ENCODE data around the gene CSKMT.
"Not testable (repeated sequence)": the region's sequence is repeated elsewhere in the genome, so short reads cannot be mapped to it uniquely, and the experiment has no call there.

CSKMT gene

DNA sequence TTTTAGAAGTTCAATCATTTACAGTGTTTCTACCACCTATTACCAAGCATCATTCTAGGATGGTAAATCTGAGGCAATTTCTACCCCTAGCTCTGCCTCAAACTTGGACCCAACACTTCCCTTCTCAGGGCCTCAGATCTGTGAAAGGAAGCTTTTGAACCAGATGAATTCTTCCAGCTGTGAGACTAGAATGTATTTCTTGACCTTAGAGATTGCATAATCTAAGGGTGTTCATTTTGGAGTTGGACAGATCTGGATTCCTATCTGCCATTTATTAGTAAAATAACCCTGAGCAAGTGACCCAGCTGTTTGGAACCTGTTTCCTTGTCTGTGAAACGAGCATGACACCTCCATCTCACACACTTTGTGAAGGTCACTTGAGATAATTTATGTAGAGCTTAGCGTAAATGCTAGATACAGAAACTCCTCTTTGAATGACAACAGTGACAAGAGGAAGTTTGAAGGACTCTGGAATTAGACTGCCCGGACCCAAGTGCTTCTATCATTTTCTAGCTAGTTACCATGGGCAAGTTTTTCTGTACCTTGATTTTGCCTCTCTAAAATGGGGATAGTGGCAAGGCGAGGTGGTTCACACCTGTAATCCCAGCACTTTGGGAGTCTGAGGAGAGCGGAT lies 8.2 kb upstream of the CSKMT start:
- no peak for DNase-seq

DNA sequence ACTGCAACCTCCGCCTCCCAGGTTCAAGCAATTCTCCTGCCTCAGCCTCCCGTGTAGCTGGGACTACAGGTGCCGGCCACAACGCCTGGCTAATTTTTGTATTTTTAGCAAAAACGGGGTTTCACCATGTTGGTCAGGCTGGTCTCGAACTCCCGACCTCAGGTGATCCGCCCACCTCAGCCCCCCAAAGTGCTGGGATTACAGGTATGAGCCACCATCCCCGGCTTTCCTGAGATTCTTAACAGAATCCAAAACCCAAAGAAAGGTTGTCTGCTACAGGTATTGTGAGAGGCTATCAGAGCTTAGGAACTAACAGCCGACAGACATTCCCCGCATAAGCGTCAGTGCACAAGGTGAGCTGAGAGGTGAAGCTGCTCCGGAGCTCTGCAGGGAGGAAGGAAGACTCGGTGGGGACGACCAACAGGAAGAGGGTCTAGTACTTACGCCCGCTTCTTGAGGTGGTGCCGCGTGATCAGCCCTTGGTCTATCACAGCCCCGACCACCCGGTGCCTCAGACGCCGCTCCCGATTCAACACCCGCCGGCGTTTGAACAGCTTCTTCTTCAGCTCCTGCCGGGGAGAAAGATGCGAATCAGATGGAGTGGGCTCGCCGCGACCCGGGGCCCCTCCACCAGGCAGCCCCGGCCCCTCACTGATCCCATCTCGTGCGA lies 572 bp upstream of the CSKMT start:
- peak; percentile 21 for DNase-seq

DNA sequence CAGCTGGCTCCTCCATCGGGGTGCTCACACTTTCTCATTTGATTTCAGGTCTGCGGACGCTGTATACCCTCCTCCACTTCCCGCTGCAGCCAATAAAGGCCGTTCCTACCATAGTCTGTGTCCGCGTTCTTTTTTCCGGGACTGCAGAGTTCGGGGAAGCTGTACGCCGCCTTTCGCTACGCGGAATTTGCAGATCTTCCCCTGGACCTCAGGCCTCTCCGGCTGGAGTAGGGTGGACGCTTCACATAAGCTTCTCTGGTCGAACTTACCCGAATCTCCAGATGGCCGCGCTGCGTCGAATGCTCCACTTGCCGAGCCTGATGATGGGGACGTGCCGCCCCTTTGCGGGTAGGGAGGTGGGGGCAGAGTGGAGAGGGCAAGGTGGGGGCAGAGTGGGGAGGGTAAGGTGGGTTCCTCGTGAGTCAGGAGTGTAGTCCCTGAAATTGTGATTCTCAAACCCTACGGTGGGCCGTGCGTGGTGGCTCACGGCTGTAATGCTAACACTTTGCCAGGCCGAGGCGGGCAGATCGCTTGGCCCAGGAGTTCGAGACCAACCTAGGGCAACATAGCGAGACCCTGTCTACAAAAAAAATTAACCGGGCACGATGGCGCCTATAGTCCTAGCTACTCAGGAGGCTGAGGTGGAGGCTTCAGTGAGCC lies 617 bp downstream of the CSKMT start:
- DNase-seq = no peak

DNA sequence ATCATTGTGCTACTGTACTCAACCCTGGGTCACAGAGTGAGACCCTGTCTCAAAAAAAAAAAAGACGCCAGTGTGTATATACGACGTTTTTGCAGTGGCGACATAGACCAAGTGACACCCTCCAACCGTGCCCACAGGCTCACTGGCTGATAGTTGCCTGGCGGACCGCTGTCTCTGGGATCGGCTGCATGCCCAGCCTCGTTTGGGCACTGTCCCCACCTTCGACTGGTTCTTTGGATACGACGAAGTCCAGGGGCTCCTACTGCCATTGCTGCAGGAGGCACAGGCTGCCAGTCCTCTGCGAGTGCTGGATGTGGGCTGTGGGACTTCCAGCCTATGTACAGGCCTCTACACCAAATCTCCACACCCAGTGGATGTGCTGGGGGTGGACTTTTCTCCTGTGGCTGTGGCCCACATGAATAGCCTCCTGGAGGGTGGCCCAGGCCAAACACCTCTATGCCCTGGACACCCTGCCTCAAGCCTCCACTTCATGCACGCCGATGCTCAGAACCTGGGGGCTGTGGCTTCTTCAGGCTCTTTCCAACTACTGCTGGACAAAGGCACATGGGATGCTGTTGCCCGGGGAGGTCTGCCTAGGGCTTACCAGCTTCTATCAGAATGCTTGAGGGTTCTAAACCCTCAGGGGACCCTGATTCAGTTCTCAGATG lies 1.3 kb downstream of the CSKMT start:
- DNase-seq = no peak

DNA sequence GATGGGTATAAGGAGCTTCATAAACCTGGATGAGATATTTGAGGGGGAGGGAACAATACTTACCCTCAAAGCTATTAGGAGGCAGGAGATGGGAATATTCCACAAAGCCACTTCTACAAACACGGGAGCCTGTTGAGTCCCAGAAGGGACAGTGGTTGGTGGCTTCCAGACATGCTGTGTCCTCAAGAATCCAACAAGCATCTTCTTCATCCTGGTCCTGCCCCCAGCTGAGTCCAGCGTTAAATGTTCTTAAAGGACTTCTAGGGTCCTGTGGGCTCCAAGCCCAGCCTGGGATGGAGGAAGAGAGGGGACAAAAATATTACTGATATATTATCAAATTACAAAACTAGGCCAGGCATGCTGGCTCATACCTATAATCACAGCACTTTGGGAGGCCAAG lies 2.3 kb downstream of the CSKMT start:
- DNase-seq = no peak

DNA sequence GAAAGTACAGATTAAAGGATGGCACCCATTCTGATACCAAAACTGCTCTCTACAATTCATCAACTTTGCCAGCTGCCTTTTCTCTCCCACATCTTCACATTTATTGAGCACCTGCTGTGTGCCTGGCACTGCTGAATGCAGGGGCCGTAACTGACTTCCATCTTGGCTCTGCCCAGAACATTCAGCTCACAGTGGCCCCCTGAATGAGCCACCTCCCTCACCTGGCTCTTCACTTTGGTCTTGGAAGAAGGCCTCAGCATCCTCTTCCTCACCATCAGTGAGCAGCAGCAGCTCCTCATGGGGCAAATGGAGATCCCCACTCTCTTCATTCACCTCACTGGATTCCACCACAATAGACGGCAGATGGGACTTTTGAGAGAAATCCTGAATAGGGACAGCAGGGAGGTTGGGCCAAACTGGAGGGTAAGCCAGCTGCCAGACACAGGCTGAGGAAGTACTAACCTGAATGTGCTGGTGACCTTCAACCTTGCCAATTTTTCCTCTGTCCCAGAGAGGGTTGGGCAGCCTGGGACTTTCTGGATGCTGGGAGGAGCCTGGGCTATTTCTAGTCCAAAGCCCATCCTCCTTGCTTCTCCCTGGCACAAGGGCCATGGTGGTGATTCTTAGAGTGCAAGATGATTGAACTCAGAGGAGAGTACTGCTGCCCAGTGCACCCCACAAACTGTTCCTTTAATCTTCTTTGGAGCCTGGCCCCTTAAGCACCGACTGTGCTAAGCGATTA lies 4.5 kb downstream of the CSKMT start:
- no peak for DNase-seq

DNA sequence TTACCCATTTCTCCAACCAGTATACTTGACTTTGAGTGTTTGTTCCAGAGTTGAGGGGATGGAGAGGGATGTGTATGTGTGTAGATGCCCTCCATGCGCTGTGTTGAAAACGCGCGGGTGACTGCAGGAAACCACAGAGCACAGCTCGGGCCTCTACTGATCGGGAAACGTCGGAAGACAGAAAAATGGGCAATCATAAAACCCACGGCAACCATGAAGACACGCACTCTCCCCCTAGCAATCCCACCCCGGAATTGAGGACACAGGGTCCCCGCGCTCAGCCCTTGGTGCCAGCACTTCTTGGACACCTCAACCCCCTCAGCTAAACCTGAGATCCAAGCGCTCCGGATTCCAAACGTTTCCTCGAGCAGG lies 6.1 kb downstream of the CSKMT start:
- DNase-seq = no peak

DNA sequence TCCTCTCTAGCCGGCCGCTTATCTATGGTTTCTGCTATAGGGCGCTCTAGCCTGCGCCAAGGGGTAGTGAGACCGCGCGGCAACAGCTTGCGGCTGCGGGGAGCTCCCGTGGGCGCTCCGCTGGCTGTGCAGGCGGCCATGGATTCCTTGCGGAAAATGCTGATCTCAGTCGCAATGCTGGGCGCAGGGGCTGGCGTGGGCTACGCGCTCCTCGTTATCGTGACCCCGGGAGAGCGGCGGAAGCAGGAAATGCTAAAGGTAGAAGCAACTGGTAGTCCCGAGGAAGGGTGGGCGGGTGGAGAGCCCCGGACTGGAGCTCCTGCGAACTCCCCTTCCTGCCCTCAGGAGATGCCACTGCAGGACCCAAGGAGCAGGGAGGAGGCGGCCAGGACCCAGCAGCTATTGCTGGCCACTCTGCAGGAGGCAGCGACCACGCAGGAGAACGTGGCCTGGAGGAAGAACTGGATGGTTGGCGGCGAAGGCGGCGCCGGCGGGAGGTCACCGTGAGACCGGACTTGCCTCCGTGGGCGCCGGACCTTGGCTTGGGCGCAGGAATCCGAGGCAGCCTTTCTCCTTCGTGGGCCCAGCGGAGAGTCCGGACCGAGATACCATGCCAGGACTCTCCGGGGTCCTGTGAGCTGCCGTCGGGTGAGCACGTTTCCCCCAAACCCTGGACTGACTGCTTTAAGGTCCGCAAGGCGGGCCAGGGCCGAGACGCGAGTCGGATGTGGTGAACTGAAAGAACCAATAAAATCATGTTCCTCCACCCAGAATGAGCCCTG lies 6.7 kb downstream of the CSKMT start, which contains the start of the genes LBHD1 and UQCC3:
Gene LBHD1 (minus strand): TSS at position 660 of the 782 bp plus-strand sequence. CDS start 2,236 bp downstream, outside the sequence.
Gene UQCC3 (plus strand): TSS at position 66 of the 782 bp plus-strand sequence. CDS start 73 bp downstream, at position 139.
- DNase-seq = peak; percentile 79

DNA sequence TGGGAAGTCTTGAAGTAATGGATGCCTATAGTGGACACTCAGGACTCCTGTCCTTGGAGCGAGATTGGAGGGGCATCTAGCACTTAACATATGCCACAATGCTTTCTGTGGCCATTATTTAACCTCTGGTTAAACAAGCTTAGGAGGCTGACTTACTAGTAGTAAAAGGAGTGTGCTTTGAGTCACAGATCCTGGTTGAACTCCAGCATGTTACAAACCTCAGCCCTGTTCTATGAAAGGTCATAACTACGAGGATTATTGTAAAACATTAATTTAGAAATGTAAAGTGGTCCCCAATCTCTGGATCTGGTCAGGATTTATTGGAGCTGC lies 8.0 kb downstream of the CSKMT start:
- no peak for DNase-seq

DNA sequence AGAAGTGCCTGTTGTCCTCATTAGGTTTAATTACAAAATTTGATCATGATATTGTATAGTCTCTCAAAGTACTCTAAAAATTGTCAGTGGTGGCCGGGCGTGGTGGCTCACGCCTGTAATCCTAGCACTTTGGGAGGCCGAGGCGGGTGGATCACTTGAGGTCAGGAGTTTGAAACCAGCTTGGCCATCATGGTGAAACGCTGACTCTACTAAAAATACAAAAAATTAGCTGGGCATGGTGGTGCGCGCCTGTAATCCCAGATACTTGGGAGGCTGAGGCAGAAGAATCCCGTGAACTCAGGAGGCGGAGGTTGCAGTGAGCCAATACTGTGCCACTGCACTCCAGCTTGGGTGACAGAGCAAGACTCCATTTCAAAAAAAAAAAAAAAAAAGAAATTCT lies 10.3 kb downstream of the CSKMT start:
- DNase-seq = not testable (repeated sequence)

DNA sequence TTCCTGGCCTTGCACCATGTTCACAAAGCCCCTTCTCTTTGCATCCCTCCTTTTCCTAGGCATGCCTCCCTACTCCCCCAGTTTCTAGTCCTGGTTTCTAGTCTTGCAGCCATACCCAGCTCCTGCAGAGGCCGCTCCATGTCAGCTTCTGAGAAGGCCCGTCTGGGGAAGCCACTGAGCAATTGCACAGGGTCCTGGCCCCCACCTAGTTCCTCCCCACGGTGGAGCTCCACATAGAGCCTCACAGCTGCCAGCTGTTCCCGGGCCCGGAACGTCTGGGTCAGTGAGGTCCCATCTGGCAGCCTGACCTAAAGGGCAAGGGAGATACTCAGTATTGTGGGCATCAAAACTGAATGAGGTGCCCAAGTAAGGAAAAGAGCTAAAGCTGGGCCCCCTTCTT lies 11.6 kb downstream of the CSKMT start:
- DNase-seq = no peak

DNA sequence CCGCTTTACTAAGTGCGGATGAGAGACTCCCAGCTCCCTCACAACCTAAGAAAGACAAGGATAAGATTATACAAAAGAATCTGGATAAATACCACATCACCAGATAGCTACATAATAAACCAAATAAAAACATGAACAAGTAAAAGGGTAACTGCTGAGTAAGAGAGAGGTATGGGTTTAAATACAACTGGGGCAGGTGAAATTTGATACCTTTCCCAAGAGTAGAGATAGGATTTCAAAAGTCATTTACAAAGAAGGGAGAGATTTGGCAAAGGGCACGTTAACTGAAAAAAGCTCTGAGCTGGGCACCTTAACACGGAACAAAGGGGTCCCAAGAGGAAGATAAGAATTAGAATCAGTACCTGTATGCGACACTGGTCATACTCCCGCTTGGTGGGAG lies 12.0 kb downstream of the CSKMT start:
- DNase-seq = no peak

DNA sequence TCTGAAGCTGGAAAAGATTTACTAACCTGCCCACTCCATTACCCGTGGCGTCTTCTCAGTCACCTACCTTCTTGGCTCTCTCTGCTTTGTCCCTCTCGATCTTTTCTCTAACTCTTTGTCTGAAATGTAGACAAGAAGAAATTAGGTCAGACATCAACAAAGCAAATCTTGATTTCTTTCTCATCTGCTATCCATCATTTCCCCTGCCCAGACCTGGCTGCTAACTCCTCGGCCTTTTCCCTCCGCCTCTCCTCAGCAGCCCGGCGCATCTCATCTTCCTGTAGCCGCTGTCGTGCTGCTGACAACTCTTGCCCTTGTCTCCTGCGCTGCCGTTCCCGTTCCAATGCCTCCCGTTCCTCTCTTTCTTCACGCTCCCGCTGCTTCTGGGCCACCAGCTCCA lies 12.6 kb downstream of the CSKMT start:
- no peak for DNase-seq

DNA sequence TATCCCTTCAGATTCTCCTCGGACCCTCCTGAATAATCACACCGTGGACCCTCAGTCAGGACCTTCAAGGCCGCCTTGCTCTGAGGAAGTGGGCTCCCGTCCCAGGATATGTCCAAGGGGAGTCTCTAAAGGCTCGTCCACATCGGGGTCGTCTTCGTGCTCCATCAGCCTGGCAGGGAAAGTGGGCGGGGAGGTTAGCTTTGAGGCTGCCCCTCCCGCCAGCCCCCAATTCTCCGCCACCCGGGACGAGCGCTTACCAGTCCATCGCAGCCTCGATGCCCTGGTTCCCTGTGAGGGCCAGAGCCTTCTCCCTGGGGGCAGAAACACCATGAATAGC lies 13.3 kb downstream of the CSKMT start:
- no peak for DNase-seq

DNA sequence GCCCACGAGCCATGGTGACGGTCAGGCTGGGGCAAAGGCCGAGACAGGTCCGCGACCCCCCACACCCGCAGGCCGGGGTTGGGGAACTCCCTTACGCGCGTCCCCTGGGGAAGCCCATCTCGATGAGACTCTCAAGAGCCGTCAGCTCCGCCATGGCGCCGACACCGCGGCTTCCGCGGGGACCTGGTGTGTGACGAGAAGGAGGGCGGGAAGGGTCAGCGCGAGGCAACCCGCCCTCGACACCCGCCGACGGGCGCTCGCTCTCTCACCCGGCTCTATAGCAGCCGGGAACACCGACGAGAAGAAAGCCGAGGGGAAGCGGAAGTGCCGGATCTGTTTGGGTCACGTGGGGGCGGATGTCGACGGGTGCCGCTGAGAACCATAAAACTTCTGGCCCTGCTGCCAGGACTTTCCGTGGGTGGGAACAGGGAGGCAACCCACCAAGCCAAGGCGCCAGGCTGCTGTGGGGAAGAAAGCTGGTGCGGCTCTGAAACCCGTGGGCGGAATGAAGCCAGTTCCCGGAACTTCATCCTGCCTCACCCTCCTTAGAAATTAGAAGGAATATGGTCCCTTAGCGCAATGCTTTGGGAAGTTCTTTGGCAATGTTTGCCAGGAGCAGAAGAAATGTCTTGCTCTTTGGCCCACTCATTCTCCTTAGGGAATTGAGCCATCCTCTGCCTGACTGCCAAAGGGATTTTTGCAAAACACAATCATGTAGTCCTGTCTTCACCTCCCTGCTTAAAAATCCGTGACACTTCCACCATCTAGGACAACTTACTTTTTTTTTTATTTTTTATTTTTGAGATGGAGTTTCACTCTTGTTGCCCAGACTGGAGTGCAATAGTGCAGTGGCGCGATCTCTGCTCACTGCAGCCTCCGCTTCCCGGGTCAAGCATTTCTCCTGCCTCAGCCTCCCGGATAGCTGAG lies 13.9 kb downstream of the CSKMT start, which contains the start of gene UBXN1:
Gene UBXN1 (minus strand): TSS at position 304 of the 927 bp plus-strand sequence. CDS start 150 bp downstream, at position 154.
- DNase-seq = peak; percentile 85

DNA sequence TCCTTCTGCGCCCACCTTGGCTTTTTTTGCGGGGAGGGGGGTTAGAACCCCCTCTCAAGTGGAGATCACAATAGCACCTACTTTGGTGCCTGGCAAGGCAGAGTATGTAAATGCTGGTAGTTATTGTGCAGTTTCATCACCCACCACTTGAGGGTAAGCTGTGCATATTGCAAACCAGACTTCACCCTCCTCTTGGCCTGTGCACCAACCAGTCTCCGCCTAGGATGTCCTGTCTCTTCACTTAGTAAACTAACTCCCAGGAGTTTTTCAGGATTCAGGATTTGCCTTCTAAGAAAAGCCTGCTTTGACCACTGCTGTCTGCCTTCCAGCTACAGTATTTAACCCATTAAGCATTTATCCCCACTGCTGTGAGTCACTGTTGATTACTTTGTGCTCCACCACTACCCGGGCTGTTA lies 15.7 kb downstream of the CSKMT start:
- peak; percentile 71 for DNase-seq

DNA sequence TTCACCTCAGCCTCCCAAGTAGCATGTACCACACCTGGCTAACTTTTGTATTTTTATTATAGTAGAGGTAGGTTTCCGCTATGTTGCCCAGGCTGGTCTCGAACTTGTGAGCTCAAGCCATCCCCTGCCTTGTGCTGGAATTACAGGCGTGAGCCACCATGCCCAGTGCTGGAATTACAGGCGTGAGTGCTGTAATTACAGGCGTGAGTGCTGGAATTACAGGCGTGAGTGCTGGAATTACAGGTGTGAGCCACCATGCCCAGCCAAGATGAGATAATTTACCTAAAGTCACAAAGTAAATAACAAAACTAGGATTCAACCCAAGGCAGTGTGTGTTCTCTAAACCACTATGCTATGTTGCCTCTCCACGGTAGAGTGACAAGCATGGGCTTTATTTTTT lies 17.4 kb downstream of the CSKMT start:
- DNase-seq = no peak

DNA sequence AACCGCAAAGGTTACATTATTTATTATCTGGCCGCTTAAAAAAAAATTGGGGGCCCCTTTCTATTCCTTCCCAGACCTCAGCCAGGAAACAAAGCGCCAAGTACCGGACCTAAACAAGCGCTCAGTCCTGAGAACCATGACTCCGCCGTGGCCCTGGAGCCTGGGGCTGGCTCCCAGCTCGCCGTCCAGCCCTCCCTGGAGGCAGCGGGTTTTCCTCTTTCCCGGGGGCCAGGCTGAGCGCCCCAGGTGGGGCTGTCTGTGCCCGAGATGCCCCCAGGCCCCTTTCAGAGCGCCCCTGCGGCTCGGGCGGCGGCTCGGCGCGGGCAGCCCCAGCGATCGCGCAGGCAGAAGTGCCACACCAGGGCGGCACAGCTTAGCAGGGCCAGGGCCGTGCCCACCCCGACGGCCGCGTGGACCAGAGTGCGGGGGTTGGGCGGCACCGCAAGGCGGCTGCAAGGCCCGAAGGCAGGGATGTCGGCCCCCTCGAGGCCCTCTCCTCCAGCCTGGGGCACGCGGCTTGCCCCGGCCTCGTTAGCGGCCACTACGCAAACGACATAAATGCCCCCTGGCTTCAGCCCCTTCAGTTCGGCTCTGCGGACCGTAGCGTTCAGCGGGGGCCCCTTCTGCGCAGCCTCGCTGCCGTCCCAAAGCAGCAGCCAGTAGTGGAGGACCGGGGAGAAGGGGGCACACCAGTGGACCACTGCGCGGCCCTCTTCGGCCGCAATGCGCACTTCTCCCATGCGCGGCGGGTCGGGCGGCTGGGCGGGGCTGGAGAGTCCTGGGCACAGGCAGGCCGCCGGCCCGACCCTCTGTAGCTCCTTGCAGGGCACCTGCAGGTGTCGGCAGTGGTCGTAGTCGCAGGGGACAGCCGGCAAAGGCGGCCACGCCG lies 22.6 kb downstream of the CSKMT start:
- no peak for DNase-seq

DNA sequence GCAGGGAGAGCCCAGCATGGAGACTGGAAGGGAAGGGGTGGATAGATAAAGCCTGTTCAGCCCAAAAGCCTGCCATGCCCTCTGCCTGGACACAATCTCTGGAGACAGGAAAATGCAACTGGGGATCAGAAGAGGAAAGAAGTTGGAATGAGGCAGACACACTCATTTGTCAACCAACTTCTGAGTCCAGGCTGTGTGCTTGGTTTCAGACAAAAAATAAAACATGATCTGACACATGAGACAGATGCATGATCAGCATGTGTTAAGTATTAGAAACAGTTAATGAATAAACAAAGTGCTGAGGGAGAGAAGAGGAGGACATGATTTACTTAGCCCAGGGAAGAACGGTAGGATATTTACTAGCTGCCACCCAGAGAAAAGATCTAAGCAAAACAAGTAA lies 23.4 kb downstream of the CSKMT start:
- no peak for DNase-seq

Data from NCI-H226 (cell line).